Glomerular endothelial cell (primary cell): ENCODE results near the gene ATG16L2. TPM values are rescaled to one million over a fixed set of nuclear protein-coding genes. Genes with fewer than 3 reads are reported as not detected.
A peak's percentile ranks its signal among the peaks of the same experiment; 100 is the strongest.
"Not testable (repeated sequence)": the region's sequence is repeated elsewhere in the genome, so short reads cannot be mapped to it uniquely, and the experiment has no call there.

Source experiments
- DNase-seq: peaks from one replicate; pipeline ENCODE4 v3.0.0-alpha.2; 2011; ENCODE audit warnings: low read depth, low spot score; ENCODE audit errors: extremely low read depth
- total RNA-seq: library from RNA; depleted of rRNA; stranded (reverse); fragments of >200 nt; gene quantifications from 2 replicates; pipeline ENCODE4 v1.2.3, GENCODE V29; 2015

The ATG16L2 gene
- total RNA-seq, 1 donor from 2014 or later = 39.7 TPM

DNA sequence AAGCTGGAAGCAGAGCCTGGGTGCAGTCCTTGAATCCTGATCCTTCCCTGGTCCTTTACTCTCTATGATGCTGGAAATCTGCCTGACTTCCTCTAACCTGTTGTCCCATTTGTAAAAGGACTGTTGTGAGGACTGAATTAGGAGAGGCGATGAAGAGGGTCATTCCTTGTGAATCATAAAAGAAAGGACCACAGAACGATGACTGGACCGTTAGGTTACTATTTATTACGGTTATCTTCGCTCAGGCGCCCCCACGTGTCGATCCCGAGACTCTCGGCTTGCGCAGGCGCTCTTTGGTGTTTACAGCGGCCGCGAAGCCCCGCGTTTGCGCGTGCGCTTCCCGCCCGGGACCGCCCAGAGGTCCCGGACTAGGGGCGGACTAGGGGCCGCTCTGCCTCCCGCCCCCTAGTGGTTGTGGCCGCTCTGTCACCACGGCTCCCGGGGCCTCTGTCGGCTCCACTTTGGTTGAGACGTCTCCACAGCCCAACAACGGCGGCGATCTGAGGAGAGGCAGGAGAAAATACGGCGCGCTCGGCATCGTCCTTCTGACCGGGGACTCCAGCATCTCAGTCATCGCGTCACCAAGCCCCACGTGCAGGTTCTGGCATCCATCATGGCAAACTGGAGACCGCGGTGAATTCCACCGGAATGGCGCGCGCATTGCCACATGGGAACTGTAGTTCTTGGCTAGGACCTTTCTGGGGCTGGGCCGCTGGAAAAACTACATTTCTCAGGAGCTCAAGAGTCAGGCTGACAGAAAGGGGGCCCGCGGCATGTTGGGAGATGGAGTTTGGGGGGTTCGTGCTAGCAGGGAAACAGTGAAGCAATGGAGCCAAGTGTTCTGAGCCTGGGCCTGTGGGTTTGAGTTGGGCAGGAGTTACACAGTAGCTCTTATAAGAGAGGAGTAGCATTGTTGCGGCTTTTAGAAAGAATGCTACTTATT, 20.5 kb upstream of the ATG16L2 start, which contains the start of gene STARD10:
TSS of gene STARD10 (minus strand) at position 623 of the 943 bp plus-strand sequence. CDS start 12,866 bp downstream, outside the sequence.
- DNase-seq = peak; percentile 78

DNA sequence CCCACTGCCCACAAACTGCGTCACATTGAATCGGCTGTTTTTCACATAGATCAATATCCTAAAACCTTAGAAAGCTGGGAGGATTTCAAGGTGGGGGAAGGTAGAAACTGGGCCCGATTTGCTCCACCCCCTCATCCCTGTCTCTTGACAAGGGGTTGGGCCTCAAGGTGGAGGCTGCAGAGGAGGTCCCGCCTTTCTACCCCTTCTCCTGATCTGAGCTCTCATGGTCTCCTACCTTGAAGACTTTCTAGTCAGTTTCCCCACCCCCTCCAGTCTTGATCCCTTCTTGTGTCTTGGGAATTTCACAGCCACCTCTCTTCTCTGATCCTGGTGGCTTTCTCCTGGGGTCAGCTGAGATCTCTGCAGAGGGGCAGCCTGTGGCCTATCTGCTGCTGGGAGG, 15.8 kb upstream of the ATG16L2 start:
- no peak for DNase-seq

DNA sequence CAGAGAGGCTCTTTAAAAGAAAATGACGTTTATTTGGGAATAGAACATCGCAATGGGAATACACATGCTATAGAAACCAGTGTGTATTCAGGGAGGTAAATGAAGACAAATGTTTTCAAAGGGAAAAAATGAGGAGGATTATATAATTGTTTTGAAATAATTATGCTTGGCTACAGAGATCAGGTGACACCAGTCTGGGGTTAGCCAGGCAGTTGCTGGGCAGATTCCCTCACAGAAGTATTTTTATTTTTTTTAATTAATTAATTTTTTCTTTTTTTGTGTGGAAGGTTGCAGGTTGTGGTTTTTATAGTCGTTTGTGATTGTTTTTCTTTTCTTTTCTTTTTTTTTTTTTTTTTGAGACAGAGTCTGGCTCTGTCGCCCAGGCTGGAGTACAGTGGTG, 14.8 kb upstream of the ATG16L2 start:
- no peak for DNase-seq

DNA sequence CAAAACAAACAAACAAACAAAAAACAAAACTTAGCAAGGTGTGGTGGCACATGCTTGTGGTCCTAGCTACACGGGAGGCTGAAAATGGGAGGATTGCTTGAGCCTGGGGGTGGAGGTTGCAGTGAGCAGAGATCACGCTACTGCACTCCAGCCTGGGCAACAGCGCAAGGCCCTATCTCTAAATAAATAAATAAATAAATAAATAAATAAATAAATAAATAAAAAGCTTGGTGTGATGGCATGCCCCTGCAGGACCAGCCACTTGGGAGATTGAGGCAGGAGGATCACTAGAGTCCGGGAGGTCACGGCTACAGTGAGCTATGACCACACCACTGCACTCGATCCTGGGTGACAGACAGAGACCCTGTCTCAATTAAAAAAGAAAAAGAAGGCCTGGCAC, 11.4 kb upstream of the ATG16L2 start:
- DNase-seq = no peak

DNA sequence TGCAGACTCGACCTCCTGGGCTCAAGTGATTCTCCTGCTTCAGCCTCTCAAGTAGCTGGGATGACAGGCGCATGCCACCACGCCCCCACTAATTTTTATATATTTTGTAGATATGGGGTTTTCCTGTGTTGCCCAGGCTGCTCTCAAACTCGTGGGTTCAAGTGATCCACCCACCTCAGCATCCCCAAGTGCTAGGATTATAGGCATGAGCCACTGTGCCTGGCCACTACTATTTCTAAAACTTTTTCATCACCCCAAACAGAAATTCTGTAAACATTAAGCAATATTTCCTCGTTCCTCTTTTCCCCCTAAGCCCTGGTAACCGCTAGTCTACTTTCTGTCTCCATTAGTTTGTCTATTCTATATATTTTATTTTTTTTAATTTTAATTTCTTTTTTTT, 9.0 kb upstream of the ATG16L2 start:
- no peak for DNase-seq

DNA sequence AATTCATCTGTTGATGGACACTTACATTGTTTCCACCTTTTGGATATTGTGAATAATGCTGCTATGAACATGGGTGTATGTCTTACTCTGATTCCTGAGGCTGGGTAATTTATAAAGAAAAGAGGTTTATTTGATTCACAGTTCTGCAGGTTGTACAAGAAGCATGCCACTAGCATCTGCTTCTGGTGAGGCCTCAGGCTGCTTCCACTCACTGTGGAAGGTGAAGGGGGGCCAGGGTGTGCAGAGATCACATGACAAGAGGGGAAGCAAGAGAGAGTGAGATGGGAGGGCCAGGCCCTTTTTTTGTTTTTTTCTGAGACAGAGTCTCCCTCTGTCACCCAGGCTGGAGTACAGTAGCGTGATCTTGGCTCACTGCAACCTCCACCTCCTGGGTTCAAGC, 7.8 kb upstream of the ATG16L2 start:
- DNase-seq = not testable (repeated sequence)

DNA sequence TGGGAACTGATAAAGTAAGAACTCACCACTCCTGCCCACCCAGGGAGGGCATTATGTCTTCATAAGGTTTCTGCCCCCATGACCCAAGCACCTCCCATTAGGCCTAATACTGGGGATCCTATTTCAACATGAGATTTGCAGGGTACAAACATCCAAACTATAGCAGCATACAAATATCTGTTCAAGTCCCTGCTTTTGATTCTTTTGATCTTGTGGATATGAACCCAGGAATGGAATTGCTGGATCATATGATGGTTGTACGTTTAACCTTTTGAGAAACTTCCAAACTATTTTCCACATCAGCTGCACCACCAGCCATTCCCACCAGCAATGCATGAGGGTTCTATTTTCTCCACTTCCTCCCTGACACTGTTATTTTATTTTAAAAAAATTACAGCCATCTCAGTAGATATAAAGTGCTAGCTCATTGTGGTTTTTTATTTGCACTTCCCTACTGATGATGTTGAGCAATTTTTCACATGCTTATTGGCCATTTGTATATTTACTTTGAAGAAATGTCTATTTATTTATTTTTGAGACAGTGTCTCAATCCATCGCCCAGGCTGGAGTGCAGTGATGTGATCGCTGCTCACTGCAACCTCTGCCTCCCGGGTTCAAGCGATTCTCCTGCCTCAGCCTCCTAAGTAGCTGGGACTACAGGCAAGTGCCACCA, 7.1 kb upstream of the ATG16L2 start:
- DNase-seq = no peak

DNA sequence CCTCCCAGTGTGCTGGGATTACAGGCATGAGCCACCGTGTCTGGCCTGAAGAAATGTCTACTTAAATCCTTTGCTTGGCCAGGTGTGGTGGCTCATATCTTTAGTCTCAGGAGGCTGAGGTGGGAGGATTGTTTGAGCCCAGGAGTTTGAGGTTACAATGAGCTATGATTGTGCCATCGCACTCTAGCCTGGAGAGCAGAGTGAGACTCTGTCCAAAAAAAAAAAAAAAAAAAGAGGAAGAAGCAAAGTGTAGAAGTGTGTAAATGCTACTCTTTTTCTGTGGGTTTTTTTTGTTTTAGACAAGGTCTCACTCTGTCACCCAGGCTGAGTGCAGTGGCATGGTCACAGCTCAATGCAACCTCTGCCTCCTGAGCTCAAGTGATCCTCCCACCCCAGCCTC, 6.4 kb upstream of the ATG16L2 start:
- DNase-seq = no peak

GRCh38 chr11:72808331-72808798, 5.8 kb upstream of the ATG16L2 start:
- no peak for DNase-seq

DNA sequence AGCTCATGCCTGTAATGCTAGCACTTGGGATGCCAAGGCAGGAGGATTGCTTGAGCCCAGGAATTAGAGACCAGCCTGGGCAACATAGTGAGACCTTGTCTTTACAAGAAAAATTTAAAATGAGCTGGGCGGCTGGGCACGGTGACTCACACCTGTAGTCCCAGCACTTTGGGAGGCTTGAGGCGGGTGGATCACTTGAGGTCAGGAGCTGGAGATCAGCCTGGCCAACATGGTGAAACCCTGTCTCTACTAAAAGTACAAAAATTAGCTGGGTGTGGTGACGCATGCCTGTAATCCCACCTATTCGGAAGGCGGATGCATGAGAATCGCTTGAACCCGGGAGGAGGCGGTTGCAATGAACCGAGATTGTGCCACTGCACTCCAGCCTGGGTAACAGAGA, 2.5 kb upstream of the ATG16L2 start:
- not testable (repeated sequence) for DNase-seq

DNA sequence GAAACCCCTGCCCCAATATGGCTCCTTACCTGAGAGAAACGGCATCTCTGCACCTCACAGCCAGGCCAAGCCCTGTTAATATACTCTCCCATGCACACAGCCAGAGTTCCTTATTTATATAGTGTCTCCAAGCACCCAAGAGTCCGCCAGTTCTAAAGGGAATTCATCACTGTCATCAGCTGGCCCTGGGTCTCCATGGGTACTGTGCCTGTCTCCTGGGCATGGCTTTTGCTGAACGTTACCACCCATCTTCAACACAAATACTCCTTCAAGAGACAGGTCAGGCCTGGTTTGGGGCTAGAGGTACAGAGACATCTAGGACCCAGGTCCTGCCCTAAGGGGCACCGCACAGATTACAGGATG, 1.6 kb upstream of the ATG16L2 start:
- no peak for DNase-seq

DNA sequence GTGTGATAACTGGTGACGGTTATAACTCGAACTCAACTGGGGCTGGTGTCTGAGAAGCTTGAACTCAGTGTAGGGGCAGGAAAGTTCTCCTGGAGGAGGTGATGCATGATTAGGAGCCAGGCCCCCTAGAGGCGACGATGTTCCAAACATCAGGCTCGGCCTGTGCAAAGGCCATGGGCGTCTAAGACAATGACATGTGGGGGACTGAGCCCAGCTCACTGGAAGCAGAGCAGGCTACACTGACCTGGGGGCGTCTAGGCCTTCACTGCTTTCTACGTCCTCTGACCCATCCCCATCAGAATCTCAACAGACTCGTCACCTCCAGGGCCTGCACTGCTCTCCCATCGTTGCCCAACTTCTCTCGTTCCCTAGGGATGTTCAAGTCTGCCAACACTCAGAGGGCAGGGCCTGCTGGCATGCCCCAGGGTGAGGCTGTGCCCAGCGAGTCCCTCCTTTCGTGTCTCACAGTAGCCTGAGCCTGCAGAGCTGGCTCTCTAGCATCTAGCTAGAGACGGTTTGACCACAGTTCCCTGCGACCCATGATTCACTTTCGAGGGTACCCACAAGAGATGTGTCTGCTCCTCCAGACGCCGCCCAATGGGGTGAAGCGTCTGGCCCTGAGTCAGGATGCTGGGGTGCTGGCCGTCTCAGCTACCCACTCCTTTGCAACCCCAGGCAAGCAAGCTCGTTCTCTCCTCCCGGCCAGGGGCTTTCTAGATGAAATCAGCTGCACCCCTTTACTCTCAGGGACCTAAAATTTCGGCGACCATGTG, 1.1 kb upstream of the ATG16L2 start:
- DNase-seq = no peak

DNA sequence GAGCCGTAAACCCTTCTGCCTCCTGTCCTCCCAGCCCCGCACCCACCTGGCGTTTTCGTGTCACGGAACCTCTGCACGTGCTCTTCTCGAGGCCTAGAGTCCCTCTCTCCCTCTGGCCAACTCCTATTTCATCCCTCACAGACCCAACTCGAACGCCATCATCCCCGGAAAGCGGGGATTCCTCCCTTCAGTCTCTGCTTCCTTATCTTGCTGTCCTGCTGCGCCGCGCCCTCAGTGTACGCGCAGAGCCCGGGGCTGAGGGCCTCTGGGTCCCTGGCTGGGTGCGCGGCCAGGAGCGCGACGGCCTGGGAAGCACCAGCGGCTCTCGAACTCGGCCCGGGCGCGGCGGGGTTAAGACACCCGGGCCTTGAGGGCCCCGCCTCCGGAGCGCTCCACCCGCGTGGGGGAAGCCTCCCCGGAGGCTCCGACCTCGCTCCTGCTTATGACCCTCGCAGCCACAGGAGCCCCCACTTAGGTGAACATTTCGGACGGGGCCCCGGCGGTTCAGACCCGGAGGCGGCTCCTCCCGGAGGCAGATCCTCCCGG, 398 bp upstream of the ATG16L2 start:
- DNase-seq = no peak

DNA sequence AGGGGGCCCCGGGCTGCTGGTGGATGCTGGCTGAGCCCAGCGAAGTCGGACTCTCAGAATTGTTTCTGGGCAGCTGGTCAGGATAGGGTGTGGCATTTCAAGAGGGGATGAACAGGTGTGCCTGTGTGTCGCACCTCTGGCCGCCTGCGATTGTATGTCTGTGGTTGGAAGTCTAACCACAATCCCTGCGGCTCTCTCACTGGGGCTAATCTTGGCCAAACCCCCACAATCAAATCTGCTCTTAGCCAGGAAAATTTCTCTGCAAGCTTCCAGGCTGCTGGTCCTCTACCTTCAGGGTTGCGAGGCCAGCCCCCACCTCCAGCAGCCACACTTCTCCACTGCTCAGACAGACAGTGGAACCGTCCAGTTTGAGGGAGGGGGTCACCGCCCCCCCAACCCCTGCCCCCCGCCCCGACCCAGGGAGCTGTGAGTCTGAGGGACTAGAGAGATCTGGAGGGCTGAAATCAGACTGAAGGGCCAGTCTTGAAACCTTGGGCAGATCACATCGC, 953 bp downstream of the ATG16L2 start:
- DNase-seq = no peak

DNA sequence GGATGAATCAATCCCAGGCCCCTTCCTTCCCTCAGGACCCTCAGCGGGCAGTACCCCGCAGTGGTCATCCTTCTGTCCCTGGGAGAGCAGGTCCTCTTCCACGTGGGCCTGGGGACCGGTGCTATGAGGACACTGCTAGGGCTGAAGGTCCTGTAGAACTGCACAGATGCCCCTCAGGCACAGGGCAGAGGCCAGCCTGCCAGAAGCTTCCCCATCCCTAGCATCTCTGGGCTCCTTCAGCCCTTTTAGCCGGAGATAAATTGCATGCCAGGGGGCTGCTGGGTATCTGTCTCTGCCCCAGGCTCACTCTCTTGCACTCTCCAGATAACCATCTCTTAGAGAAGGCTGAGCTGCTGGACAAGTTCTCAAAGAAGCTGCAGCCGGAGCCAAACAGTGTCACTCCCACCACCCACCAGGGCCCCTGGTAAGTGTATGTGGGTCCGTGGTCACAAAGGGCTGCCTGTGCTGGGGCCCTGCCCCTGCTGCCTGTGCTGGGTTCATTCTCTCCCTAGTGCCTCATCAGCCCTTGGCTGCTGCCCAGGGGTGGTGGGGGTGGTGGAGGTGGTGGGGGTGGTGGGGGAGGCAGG, 2.3 kb downstream of the ATG16L2 start:
- DNase-seq = no peak

- DNase-seq = no peak
Measured at GRCh38 chr11:72817966-72818365, 3.8 kb downstream of the ATG16L2 start.

DNA sequence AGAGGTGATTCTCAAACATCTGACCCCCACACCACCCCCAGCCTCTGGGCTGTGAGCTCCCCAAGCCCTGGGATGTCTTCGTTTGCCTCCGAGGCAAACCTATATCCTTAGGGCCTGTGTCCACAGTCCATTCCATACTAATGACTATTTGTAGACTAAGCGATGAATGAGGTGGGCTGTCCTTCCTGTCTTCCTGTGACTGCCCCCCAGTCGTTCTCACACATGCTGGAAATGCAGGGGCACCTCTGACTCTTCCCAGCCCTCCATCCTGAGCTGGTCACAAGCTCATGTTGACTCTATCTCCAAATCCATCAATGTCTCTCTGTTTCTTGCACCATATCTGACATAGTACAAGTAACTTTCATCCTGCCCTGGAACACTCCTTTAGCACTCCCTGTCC, 4.8 kb downstream of the ATG16L2 start:
- DNase-seq = no peak

DNA sequence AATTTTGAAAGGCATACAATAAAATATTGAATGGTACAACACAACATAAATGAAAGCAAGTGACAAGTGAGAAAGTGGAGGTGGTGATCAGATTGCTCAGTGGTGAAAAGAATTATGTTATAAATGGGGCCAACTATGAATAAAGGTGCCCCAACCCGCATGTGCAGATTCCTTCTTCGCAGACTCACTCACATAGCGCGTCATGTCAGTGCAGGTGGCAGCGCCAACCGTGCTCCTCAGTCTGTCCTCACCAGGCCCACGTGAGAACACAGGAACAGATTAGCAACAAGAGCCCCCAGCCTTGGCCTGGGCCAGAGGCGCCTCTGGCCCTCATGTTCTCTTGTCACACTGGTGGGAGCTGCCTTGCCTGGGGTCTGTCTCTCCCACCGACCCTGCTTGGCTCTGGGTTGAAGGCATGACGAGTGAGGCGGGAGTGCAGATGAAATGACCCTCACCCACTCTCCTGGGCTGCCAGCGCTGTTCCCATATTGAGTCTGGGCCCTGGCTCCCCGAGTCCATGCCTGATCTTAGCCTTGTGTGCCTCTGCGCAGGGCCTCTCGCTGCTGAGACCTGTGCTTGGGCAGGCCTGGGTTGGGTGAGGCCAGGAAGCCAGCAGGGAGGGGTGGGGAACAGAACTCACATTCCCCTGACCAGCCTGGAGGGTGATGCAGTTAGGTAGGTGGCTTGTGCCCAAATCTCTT, 6.4 kb downstream of the ATG16L2 start:
- DNase-seq = no peak

DNA sequence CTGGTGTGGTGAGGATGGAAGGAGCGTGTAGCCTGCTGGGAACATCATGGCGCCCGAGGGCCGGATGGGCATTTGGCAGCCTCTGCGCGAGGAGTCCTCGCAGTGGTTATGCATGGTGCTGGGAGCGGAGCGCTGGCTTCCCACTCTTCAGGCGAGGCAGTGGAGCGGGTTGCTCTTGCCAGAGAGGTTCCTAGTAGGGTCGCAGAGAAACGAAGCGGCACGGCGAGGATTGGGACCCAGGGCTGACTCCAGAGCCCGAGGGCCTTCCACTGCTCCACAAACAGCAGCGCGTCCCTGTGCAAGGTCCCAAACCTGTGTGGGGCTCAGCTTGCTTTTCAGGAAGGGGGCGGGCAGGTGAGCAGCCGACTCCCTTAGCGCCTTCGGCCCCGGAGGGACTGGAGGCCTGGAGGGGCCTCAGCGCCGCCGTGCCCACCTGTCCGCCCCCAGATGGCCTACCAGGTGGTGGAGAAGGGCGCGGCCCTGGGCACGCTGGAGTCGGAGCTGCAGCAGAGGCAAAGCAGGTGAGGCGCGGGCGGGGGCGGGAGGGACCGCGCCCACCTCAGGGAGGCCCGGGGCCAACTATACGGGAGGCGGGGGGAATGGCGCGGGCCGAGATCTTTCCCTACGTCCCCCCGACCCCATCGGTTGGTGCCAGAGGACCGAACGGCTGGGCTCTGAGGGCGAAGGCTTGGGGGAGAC, 7.2 kb downstream of the ATG16L2 start:
- DNase-seq = no peak
